Neural crest cell (in vitro differentiated cells): Measurements from ENCODE around the gene RYR1. TPM values are rescaled to one million over a fixed set of nuclear protein-coding genes. Genes with fewer than 3 reads are reported as not detected.
"Not testable (repeated sequence)": the region's sequence is repeated elsewhere in the genome, so short reads cannot be mapped to it uniquely, and the experiment has no call there.

ENCODE experiments used
- DNase-seq: peaks from one replicate; pipeline ENCODE4 v3.0.0; 2021; ENCODE audit warnings: low read depth, mixed read lengths, low spot score
- H3K27ac Mint-ChIP-seq: one replicate; pipeline ENCODE4 v1.8.0; 2021; ENCODE audit warnings: mild to moderate bottlenecking, mixed read lengths; ENCODE audit not compliant: unreplicated experiment
- H3K27me3 Mint-ChIP-seq: 2 replicates; pipeline ENCODE4 v1.8.0; 2021; ENCODE audit warnings: low read depth, mild to moderate bottlenecking, mixed read lengths
- H3K36me3 Mint-ChIP-seq: 2 replicates; pipeline ENCODE4 v1.8.0; 2021; ENCODE audit warnings: low read depth, mild to moderate bottlenecking, mixed read lengths
- H3K4me1 Mint-ChIP-seq: 2 replicates; pipeline ENCODE4 v1.8.0; 2021; ENCODE audit warnings: mixed read lengths
- H3K4me3 Mint-ChIP-seq: one replicate; pipeline ENCODE4 v1.8.0; 2021; ENCODE audit warnings: mild to moderate bottlenecking, mixed read lengths
- H3K9me3 Mint-ChIP-seq: 2 replicates; pipeline ENCODE4 v1.8.0; 2021; ENCODE audit warnings: mixed read lengths
- total RNA-seq: library from RNA; stranded (reverse); gene quantifications from 2 replicates; pipeline ENCODE4 v1.2.1, GENCODE V29; 2021
- TF ChIP-seq, protein P1 (sequence below): fragments of 200-600 bp; sonication (generic); conservative IDR thresholded peaks from 2 replicates; pipeline ENCODE4 v1.5.0; 2021; ENCODE audit warnings: antibody characterized with exemption, mild to moderate bottlenecking

The RYR1 gene
- total RNA-seq, 1 donor from 2014 or later: 1.1 TPM

DNA sequence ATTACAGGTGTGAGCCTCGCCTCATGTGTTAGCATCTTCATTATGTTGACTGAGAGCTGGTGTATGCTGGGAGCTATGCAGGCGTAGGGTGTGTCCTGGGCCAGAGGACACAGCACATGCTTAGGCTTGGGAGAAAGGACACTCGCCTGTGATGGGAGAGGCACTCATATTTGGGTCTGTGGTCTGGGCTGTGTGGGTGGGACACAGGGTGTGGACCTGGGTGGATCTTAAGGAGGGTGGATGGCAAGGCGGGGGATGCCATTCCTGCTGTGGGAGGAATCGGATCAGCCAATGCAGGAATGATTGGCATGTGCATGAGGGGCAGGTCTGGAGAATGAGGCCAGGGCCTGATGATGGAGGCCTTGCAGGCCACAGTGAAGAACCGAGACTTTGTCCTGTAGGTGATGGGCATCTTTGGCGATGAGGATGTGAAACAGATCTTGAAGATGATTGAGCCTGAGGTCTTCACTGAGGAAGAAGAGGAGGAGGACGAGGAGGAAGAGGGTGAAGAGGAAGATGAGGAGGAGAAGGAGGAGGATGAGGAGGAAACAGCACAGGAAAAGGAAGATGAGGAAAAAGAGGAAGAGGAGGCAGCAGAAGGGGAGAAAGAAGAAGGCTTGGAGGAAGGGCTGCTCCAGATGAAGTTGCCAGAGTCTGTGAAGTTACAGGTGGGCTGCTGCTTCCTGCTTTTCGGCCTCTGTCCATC, 55.4 kb downstream of the RYR1 start:
- Mint-ChIP-seq H3K4me1 (no peaks in the 10 kb centered on the region), H3K27ac (no peak overlapping the region), H3K36me3 (peaks cover 13% of the 10 kb centered on the region), H3K27me3 (peaks cover 16% of the 10 kb centered on the region), H3K4me3 (no peak overlapping the region), H3K9me3 (peaks cover 24% of the 10 kb centered on the region)
- TF ChIP-seq, protein P1, sequence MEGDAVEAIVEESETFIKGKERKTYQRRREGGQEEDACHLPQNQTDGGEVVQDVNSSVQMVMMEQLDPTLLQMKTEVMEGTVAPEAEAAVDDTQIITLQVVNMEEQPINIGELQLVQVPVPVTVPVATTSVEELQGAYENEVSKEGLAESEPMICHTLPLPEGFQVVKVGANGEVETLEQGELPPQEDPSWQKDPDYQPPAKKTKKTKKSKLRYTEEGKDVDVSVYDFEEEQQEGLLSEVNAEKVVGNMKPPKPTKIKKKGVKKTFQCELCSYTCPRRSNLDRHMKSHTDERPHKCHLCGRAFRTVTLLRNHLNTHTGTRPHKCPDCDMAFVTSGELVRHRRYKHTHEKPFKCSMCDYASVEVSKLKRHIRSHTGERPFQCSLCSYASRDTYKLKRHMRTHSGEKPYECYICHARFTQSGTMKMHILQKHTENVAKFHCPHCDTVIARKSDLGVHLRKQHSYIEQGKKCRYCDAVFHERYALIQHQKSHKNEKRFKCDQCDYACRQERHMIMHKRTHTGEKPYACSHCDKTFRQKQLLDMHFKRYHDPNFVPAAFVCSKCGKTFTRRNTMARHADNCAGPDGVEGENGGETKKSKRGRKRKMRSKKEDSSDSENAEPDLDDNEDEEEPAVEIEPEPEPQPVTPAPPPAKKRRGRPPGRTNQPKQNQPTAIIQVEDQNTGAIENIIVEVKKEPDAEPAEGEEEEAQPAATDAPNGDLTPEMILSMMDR: no peak
- no peak for DNase-seq

DNA sequence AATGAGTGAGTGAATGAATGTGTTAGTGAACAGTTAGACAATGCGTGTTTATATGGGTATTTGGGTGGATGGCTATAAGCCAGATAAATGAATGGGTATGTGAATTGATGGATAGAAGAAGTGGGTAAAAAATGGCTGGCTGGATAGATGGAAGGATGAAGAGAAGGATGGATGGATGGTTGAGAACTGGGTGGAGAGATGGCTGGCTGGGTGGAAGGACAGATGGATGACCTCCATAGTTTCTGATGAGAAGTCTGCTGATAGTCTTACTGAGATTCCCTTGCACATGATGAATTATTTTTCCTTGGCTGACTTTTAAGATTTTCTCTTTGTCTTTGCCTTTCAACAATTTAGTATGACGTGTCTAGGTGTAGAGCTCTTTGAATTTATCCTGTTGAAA, 57.4 kb downstream of the RYR1 start:
- peaks cover 16% of the 10 kb centered on the region for H3K27me3 Mint-ChIP-seq
- H3K4me1 Mint-ChIP-seq: no peaks in the 10 kb centered on the region
- no peak overlapping the region for H3K4me3 Mint-ChIP-seq
- H3K36me3 Mint-ChIP-seq: peaks cover 13% of the 10 kb centered on the region
- TF ChIP-seq, protein P1: no peak
- H3K27ac Mint-ChIP-seq: no peak overlapping the region
- H3K9me3 Mint-ChIP-seq: peaks cover 24% of the 10 kb centered on the region
- no peak for DNase-seq

DNA sequence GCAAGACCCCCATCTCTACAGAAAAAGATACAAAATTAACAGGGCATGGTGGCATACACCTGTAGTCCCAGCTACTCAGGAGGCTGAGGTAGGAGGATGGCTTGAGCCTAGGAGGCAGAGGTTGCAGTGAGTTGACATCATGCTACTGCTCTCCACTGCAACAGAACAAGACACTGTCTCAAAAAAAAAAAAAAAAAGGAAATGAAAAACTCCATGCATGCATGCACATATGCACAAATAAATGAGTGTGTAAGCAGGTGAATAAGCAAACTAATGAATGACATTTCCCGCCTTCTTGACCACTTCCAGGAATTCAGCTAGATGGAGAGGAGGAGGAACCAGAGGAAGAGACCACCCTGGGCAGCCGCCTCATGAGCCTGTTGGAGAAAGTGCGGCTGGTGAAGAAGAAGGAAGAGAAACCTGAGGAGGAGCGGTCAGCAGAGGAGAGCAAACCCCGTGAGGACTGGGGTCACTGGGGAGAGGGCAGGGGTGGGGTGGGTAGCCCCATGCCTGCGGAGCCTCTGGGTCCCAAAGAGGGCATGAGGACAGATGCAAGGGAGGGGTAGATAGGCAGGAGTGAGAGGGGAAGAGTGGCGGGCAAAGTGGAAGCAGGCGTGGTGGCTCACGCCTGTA, 58.8 kb downstream of the RYR1 start:
- peaks cover 9% of the 10 kb centered on the region for H3K36me3 Mint-ChIP-seq
- no peak for DNase-seq
- no peak overlapping the region for H3K27ac Mint-ChIP-seq
- H3K4me1 Mint-ChIP-seq: no peaks in the 10 kb centered on the region
- TF ChIP-seq, protein P1: no peak
- H3K9me3 Mint-ChIP-seq: peaks cover 17% of the 10 kb centered on the region
- H3K4me3 Mint-ChIP-seq: no peak overlapping the region
- H3K27me3 Mint-ChIP-seq: peaks cover 11% of the 10 kb centered on the region

DNA sequence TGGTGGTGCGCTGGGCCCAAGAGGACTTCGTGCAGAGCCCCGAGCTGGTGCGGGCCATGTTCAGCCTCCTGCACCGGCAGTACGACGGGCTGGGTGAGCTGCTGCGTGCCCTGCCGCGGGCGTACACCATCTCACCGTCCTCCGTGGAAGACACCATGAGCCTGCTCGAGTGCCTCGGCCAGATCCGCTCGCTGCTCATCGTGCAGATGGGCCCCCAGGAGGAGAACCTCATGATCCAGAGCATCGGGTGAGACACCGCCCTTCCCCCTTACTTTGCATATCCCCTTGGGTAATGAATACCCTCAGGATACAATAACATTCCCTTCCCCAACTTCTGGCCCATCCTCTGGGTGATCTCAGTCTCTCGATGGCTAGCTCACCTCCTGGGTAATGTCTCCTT, 60.9 kb downstream of the RYR1 start:
- no peak for DNase-seq
- Mint-ChIP-seq H3K9me3 (peaks cover 9% of the 10 kb centered on the region), H3K4me3 (no peak overlapping the region), H3K4me1 (no peaks in the 10 kb centered on the region), H3K36me3 (peaks cover 3% of the 10 kb centered on the region), H3K27me3 (peaks cover 3% of the 10 kb centered on the region), H3K27ac (no peak overlapping the region)
- TF ChIP-seq, protein P1: no peak

DNA sequence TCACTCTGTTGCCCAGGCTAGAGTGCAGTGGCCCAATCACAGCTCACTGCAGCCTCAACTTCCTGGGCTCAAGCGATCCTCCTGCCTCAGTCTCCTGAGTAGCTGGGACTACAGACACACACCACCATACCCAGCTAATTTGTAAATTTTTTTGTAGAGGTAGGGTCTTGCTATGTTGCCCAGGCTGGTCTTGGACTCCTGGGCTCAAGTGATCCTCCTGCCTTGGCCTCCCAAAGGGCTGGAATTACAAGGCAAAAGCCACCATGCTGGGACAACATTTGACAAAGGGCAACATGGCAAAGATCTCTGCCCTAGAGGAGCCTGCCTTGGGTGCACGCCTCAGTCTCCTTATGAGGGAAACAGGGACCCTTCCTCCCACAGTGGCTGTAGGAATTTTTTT, 61.9 kb downstream of the RYR1 start:
- not testable (repeated sequence) for H3K27me3 Mint-ChIP-seq, H3K9me3 Mint-ChIP-seq, DNase-seq, H3K4me1 Mint-ChIP-seq, H3K36me3 Mint-ChIP-seq, H3K4me3 Mint-ChIP-seq, H3K27ac Mint-ChIP-seq

DNA sequence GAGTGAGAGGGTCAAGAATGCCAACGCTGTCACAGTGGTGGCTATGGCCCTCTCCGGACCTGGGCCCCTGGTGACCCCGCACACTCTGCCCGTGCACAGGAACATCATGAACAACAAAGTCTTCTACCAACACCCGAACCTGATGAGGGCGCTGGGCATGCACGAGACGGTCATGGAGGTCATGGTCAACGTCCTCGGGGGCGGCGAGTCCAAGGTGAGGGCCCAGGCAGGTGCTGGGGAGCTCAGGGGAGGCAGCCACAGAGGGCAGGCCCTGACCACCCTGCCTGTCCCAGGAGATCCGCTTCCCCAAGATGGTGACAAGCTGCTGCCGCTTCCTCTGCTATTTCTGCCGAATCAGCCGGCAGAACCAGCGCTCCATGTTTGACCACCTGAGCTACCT, 62.6 kb downstream of the RYR1 start:
- H3K9me3 Mint-ChIP-seq: no peaks in the 10 kb centered on the region
- no peaks in the 10 kb centered on the region for H3K4me1 Mint-ChIP-seq
- H3K4me3 Mint-ChIP-seq: no peak overlapping the region
- no peak for DNase-seq
- H3K27ac Mint-ChIP-seq: no peak overlapping the region
- H3K27me3 Mint-ChIP-seq: no peaks in the 10 kb centered on the region
- H3K36me3 Mint-ChIP-seq: no peaks in the 10 kb centered on the region
- TF ChIP-seq, protein P1: no peak
